Liver (tissue), 3 donors: ENCODE measurements around the gene SYDE2.

Source experiments
- EGR1 ChIP-seq, 2 donors: IDR thresholded peaks; 2 replicates each; pipeline ENCODE4 v1.6.1; 2016 to 2018; ENCODE audit warnings: antibody characterized with exemption in 2 of 2, low read depth in 2 of 2
- GABPA ChIP-seq, 2 donors: IDR thresholded peaks in 1 of 2; conservative IDR thresholded peaks in 1 of 2; 2 replicates each; pipeline ENCODE4 v1.6.1; 2016; ENCODE audit warnings: antibody characterized with exemption in 2 of 2, mild to moderate bottlenecking in 1 of 2, moderate library complexity in 1 of 2
- JUND ChIP-seq, 2 donors: IDR thresholded peaks; 2 replicates each; pipeline ENCODE4 v1.6.1; 2016; ENCODE audit warnings: antibody characterized with exemption in 2 of 2
- NR2F2 ChIP-seq: IDR thresholded peaks from 2 replicates; pipeline ENCODE4 v1.6.1; 2016; ENCODE audit warnings: antibody characterized with exemption
- RAD21 ChIP-seq, 2 donors: IDR thresholded peaks; 2 replicates each; pipeline ENCODE4 v1.6.1; 2016; ENCODE audit warnings: antibody characterized with exemption in 2 of 2, mild to moderate bottlenecking in 2 of 2
- RXRA ChIP-seq, 2 donors: IDR thresholded peaks; 2 replicates each; pipeline ENCODE4 v1.6.1; 2017 to 2018; ENCODE audit warnings: antibody characterized with exemption in 2 of 2, mild to moderate bottlenecking in 1 of 2
- SP1 ChIP-seq: IDR thresholded peaks from 2 replicates; pipeline ENCODE4 v1.6.1; 2018; ENCODE audit warnings: antibody characterized with exemption, mild to moderate bottlenecking
- TAF1 ChIP-seq: conservative IDR thresholded peaks from 2 replicates; pipeline ENCODE4 v1.6.1; 2016; ENCODE audit warnings: antibody characterized with exemption, mild to moderate bottlenecking
- TF ChIP-seq, protein P1 (sequence below): fragments of 150-350 bp; IDR thresholded peaks from 2 replicates; pipeline ENCODE4 v1.5.1; 2017; ENCODE audit warnings: improper control_type of control experiment, low read depth, low read length; ENCODE audit not compliant: missing input control
- TF ChIP-seq, protein P2 (sequence below): IDR thresholded peaks from 2 replicates; pipeline ENCODE4 v1.6.1; 2016; ENCODE audit warnings: antibody characterized with exemption
- TF ChIP-seq, protein P3 (sequence below): IDR thresholded peaks from 2 replicates; pipeline ENCODE4 v1.6.1; 2016; ENCODE audit warnings: antibody characterized with exemption
- TF ChIP-seq, protein P4 (sequence below): IDR thresholded peaks from 2 replicates; pipeline ENCODE4 v1.6.1; 2016; ENCODE audit warnings: antibody characterized with exemption, mild to moderate bottlenecking
- TF ChIP-seq, protein P5 (sequence below): IDR thresholded peaks from 2 replicates; pipeline ENCODE4 v1.6.1; 2016; ENCODE audit warnings: antibody characterized with exemption
- donor health status: healthy.
- donor health status: healthy.

DNA sequence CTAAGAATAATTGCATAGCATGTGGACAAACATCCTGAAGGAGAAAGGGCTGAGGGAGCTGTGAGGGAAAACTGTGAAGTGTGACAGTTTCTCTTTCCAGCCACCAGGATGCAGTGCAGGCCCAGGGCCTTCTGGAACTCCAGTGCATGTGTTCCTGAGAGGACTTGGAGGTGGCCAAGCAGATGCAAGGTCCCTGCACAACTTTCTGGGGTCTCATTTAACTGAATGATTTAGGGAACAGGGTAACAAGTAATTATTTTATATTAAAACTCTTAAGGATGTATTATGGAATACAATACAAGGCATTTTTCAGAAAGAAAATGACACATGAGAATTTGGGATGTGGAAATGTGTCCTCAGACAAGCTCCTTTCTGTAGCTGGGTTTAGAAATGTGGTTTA, 91.3 kb downstream of the SYDE2 start:
- TF ChIP-seq, protein P1, sequence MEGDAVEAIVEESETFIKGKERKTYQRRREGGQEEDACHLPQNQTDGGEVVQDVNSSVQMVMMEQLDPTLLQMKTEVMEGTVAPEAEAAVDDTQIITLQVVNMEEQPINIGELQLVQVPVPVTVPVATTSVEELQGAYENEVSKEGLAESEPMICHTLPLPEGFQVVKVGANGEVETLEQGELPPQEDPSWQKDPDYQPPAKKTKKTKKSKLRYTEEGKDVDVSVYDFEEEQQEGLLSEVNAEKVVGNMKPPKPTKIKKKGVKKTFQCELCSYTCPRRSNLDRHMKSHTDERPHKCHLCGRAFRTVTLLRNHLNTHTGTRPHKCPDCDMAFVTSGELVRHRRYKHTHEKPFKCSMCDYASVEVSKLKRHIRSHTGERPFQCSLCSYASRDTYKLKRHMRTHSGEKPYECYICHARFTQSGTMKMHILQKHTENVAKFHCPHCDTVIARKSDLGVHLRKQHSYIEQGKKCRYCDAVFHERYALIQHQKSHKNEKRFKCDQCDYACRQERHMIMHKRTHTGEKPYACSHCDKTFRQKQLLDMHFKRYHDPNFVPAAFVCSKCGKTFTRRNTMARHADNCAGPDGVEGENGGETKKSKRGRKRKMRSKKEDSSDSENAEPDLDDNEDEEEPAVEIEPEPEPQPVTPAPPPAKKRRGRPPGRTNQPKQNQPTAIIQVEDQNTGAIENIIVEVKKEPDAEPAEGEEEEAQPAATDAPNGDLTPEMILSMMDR = peak; percentile 93
- TF ChIP-seq RXRA (IDR thresholded peaks at IDR 0.05) (no peak), JUND (IDR thresholded peaks at IDR 0.05) (no peak), TAF1 (no peak), NR2F2 (no peak), GABPA (IDR thresholded peaks at IDR 0.05 in 1 of 2, conservative IDR thresholded peaks at IDR 0.05 in 1 of 2) (no peak), SP1 (no peak), RAD21 (IDR thresholded peaks at IDR 0.05) (peak; percentile 98 to 99), EGR1 (IDR thresholded peaks at IDR 0.05; ENCODE audit: low read depth in 2 of 2) (no peak)
- TF ChIP-seq, protein P2, sequence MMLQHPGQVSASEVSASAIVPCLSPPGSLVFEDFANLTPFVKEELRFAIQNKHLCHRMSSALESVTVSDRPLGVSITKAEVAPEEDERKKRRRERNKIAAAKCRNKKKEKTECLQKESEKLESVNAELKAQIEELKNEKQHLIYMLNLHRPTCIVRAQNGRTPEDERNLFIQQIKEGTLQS = no peak
- TF ChIP-seq, protein P3, sequence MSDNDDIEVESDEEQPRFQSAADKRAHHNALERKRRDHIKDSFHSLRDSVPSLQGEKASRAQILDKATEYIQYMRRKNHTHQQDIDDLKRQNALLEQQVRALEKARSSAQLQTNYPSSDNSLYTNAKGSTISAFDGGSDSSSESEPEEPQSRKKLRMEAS = no peak
- TF ChIP-seq, protein P4, sequence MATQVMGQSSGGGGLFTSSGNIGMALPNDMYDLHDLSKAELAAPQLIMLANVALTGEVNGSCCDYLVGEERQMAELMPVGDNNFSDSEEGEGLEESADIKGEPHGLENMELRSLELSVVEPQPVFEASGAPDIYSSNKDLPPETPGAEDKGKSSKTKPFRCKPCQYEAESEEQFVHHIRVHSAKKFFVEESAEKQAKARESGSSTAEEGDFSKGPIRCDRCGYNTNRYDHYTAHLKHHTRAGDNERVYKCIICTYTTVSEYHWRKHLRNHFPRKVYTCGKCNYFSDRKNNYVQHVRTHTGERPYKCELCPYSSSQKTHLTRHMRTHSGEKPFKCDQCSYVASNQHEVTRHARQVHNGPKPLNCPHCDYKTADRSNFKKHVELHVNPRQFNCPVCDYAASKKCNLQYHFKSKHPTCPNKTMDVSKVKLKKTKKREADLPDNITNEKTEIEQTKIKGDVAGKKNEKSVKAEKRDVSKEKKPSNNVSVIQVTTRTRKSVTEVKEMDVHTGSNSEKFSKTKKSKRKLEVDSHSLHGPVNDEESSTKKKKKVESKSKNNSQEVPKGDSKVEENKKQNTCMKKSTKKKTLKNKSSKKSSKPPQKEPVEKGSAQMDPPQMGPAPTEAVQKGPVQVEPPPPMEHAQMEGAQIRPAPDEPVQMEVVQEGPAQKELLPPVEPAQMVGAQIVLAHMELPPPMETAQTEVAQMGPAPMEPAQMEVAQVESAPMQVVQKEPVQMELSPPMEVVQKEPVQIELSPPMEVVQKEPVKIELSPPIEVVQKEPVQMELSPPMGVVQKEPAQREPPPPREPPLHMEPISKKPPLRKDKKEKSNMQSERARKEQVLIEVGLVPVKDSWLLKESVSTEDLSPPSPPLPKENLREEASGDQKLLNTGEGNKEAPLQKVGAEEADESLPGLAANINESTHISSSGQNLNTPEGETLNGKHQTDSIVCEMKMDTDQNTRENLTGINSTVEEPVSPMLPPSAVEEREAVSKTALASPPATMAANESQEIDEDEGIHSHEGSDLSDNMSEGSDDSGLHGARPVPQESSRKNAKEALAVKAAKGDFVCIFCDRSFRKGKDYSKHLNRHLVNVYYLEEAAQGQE = no peak
- TF ChIP-seq, protein P5, sequence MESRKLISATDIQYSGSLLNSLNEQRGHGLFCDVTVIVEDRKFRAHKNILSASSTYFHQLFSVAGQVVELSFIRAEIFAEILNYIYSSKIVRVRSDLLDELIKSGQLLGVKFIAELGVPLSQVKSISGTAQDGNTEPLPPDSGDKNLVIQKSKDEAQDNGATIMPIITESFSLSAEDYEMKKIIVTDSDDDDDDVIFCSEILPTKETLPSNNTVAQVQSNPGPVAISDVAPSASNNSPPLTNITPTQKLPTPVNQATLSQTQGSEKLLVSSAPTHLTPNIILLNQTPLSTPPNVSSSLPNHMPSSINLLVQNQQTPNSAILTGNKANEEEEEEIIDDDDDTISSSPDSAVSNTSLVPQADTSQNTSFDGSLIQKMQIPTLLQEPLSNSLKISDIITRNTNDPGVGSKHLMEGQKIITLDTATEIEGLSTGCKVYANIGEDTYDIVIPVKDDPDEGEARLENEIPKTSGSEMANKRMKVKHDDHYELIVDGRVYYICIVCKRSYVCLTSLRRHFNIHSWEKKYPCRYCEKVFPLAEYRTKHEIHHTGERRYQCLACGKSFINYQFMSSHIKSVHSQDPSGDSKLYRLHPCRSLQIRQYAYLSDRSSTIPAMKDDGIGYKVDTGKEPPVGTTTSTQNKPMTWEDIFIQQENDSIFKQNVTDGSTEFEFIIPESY = no peak
